HL-60 (cell line): Measurements from ENCODE around the gene NAA11.

Experiments used
- DNase-seq, 2 experiments: peaks; one replicate each; pipeline ENCODE4 v3.0.0-alpha.2; 2010 to 2020; ENCODE audit warnings: low read depth in 1 of 2, low spot score in 1 of 2
- H3K27ac ChIP-seq: fragments of 250-450 bp; sonication (Bioruptor Pico); replicated peaks from 2 replicates; pipeline ENCODE4 v1.5.1; 2020; ENCODE audit warnings: mild to moderate bottlenecking, moderate library complexity
- H3K27me3 ChIP-seq: fragments of 250-450 bp; sonication (Bioruptor Pico); 2 replicates; pipeline ENCODE4 v1.5.1; 2021; ENCODE audit warnings: mild to moderate bottlenecking, moderate library complexity; ENCODE audit not compliant: insufficient read depth, poor library complexity, severe bottlenecking
- H3K4me3 ChIP-seq: replicated peaks from 2 replicates; pipeline ENCODE4 v1.5.1; 2011; ENCODE audit warnings: mild to moderate bottlenecking, control low read depth, low read length; ENCODE audit not compliant: insufficient read depth
- GABPA ChIP-seq: IDR thresholded peaks from 2 replicates; pipeline ENCODE4 v1.6.1; 2012; ENCODE audit warnings: low read depth
- POLR2AphosphoS5 ChIP-seq: IDR thresholded peaks from 2 replicates; pipeline ENCODE4 v1.6.1; 2012; ENCODE audit warnings: low read depth
- SPI1 ChIP-seq: IDR thresholded peaks from 2 replicates; pipeline ENCODE4 v1.6.1; 2012; ENCODE audit warnings: low read depth, mild to moderate bottlenecking, borderline replicate concordance
- TF ChIP-seq, protein P1 (sequence below): IDR thresholded peaks from one replicate; pipeline ENCODE4 v1.5.1; 2011; ENCODE audit warnings: low read length, control low read depth, inconsistent platforms; ENCODE audit not compliant: insufficient read depth
- TF ChIP-seq, protein P2 (sequence below): IDR thresholded peaks from 2 replicates; pipeline ENCODE4 v1.6.1; 2012; ENCODE audit warnings: low read depth; ENCODE audit not compliant: insufficient replicate concordance

NAA11 gene

DNA sequence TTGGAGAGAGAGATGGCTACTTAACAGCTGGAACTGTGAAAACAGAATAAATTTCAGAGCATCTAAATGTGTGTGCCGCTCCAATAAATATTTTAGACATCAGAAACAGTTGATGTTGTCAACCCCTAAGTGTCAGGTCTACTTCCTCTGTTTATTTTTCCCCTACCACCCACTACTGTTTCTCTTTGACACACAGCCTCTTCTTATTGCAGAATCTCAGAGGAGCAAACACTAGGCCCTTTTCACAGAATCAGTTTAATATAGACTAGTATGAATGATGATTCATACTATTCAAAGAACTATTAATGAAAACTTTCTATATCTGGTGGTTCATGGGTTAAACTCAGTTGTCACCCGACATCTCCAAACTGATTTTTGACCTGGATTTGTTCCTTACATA, 33.9 kb downstream of the NAA11 start:
- no peak overlapping the region for H3K27ac ChIP-seq
- TF ChIP-seq GABPA, result no peak
- no peak for TF ChIP-seq POLR2AphosphoS5
- TF ChIP-seq, protein P1, sequence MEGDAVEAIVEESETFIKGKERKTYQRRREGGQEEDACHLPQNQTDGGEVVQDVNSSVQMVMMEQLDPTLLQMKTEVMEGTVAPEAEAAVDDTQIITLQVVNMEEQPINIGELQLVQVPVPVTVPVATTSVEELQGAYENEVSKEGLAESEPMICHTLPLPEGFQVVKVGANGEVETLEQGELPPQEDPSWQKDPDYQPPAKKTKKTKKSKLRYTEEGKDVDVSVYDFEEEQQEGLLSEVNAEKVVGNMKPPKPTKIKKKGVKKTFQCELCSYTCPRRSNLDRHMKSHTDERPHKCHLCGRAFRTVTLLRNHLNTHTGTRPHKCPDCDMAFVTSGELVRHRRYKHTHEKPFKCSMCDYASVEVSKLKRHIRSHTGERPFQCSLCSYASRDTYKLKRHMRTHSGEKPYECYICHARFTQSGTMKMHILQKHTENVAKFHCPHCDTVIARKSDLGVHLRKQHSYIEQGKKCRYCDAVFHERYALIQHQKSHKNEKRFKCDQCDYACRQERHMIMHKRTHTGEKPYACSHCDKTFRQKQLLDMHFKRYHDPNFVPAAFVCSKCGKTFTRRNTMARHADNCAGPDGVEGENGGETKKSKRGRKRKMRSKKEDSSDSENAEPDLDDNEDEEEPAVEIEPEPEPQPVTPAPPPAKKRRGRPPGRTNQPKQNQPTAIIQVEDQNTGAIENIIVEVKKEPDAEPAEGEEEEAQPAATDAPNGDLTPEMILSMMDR, result no peak
- TF ChIP-seq, protein P2, sequence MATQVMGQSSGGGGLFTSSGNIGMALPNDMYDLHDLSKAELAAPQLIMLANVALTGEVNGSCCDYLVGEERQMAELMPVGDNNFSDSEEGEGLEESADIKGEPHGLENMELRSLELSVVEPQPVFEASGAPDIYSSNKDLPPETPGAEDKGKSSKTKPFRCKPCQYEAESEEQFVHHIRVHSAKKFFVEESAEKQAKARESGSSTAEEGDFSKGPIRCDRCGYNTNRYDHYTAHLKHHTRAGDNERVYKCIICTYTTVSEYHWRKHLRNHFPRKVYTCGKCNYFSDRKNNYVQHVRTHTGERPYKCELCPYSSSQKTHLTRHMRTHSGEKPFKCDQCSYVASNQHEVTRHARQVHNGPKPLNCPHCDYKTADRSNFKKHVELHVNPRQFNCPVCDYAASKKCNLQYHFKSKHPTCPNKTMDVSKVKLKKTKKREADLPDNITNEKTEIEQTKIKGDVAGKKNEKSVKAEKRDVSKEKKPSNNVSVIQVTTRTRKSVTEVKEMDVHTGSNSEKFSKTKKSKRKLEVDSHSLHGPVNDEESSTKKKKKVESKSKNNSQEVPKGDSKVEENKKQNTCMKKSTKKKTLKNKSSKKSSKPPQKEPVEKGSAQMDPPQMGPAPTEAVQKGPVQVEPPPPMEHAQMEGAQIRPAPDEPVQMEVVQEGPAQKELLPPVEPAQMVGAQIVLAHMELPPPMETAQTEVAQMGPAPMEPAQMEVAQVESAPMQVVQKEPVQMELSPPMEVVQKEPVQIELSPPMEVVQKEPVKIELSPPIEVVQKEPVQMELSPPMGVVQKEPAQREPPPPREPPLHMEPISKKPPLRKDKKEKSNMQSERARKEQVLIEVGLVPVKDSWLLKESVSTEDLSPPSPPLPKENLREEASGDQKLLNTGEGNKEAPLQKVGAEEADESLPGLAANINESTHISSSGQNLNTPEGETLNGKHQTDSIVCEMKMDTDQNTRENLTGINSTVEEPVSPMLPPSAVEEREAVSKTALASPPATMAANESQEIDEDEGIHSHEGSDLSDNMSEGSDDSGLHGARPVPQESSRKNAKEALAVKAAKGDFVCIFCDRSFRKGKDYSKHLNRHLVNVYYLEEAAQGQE, result no peak
- no peak for TF ChIP-seq SPI1
- DNase-seq, result no peak
- H3K27me3 ChIP-seq, result no peaks in the 10 kb centered on the region
- no peak overlapping the region for H3K4me3 ChIP-seq

DNA sequence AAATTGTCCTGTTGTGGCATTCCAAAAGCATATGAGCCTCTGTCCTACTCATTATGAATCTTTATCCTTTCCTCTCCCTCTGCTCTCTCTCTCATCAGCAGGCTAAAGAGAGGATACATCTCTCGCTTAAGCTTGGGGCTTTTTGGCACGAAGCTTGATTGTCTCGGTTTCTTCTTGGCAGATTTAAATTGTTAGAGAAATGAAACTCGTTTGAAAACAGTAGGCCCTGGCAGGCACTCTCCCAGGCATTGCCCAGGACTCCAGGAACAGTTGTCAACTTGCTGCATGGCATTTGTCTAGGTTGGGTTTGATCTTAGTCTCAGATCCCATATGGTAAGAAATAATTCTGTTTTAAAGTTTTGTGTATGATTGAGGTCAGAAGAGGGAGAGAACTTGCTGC, 35.5 kb downstream of the NAA11 start:
- DNase-seq, result no peak
- no peak for TF ChIP-seq SPI1
- TF ChIP-seq, protein P2, result no peak
- TF ChIP-seq GABPA, result no peak
- TF ChIP-seq POLR2AphosphoS5, result no peak
- TF ChIP-seq, protein P1, result no peak
- Histone ChIP-seq H3K27ac (no peak overlapping the region), H3K27me3 (no peaks in the 10 kb centered on the region), H3K4me3 (no peak overlapping the region)

DNA sequence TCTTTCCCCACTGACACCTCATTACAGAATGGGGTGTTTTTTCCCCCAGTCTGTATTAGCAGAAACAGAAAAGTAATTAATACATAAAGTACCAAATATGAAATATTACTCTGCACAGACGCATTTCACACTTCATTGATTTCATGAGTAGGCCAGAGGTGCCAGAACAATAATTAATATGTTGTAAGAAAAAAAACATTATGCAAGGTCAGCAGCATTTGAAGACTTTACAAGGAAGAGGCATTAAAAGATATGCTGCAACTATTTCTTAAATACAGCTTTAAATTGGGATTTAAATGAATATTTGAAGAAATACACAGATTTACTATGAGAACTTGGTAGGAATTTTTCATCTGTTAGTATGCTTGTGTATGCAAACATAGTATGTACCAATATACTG, 37.7 kb downstream of the NAA11 start:
- Histone ChIP-seq H3K4me3 (no peak overlapping the region), H3K27ac (no peak overlapping the region), H3K27me3 (no peaks in the 10 kb centered on the region)
- TF ChIP-seq POLR2AphosphoS5, result no peak
- TF ChIP-seq GABPA, result no peak
- TF ChIP-seq, protein P2, result no peak
- no peak for TF ChIP-seq SPI1
- TF ChIP-seq, protein P1, result no peak
- no peak for DNase-seq
